ENCODE data around the gene ANGPTL2.

GRCh38 chr9:127136880-127137639 lies 14.6 kb upstream of the ANGPTL2 start:
- TF ChIP-seq POLR2AphosphoS5 (IDR thresholded peaks at IDR 0.05; ENCODE audit: low read depth, low read length) (no peak), TAF1 (IDR thresholded peaks at IDR 0.05; ENCODE audit: borderline replicate concordance, insufficient read depth, low read length) (no peak), REST (IDR thresholded peaks at IDR 0.05; ENCODE audit: insufficient read depth in 1 of 2, low read depth in 2 of 2, low read length in 2 of 2) (no peak), SIN3A (IDR thresholded peaks at IDR 0.05; ENCODE audit: borderline replicate concordance, insufficient read depth, low read length) (no peak)

Data from PFSK-1 (cell line).